D721Med (cell line): ENCODE results near the gene OPCML.

Experiments used
- DNase-seq: peaks from one replicate; pipeline ENCODE4 v3.0.0; 2011; ENCODE audit warnings: low spot score; ENCODE audit not compliant: insufficient read length
- FAIRE-seq: peaks from 2 replicates; lab custom pipeline; 2011; peaks lifted over from hg19 to GRCh38; lab: Jason Lieb, UNC
- CTCF ChIP-seq: IDR thresholded peaks from 2 replicates; pipeline ENCODE4 v1.5.1; 2012; ENCODE audit warnings: mild to moderate bottlenecking, control low read depth; ENCODE audit not compliant: insufficient read depth; ENCODE audit errors: missing control alignments

OPCML gene

GRCh38 chr11:132772703-132773545 is 759.4 kb downstream of the OPCML start:
- no peak for DNase-seq
- no peak for FAIRE-seq
- TF ChIP-seq CTCF: no peak

GRCh38 chr11:132771746-132772145 is 760.6 kb downstream of the OPCML start:
- no peak for DNase-seq
- TF ChIP-seq CTCF: no peak
- no peak for FAIRE-seq

GRCh38 chr11:132770829-132771530 is 761.3 kb downstream of the OPCML start:
- DNase-seq (no peak), FAIRE-seq (no peak)
- TF ChIP-seq CTCF: no peak

- TF ChIP-seq CTCF: no peak
- FAIRE-seq (no peak), DNase-seq (no peak)
Observed at GRCh38 chr11:132763503-132763902, 768.8 kb downstream of the OPCML start.

DNA sequence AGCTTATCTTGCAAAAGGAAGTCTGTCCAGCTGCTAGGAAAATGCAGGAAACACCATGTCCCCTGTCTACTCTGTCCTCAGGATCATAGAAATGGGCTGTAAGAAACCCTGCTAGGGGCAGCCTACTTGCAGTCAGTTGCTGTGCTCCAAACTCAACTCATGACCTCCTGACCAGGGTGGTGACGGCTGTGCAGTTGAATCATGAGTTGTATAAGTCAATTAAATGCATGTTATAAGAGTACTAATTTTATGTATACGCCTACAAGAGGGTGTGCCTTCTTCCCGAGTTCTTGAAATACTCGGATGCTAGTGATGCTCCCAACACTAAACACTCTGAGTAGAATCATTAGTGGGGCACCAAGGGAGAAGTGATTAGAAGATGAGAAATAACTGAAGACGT is 776.4 kb downstream of the OPCML start:
- TF ChIP-seq CTCF: no peak
- FAIRE-seq (no peak), DNase-seq (no peak)

- no peak for FAIRE-seq
- no peak for DNase-seq
- TF ChIP-seq CTCF: no peak
Observed at GRCh38 chr11:132751516-132752250, 780.6 kb downstream of the OPCML start.
